ENCODE results near the gene SP100.
"Not testable (repeated sequence)": the region's sequence is repeated elsewhere in the genome, so short reads cannot be mapped to it uniquely, and the experiment has no call there.

The SP100 gene

GRCh38 chr2:230472621-230473018, 56.6 kb downstream of the SP100 start:
- no peak for DNase-seq

DNA sequence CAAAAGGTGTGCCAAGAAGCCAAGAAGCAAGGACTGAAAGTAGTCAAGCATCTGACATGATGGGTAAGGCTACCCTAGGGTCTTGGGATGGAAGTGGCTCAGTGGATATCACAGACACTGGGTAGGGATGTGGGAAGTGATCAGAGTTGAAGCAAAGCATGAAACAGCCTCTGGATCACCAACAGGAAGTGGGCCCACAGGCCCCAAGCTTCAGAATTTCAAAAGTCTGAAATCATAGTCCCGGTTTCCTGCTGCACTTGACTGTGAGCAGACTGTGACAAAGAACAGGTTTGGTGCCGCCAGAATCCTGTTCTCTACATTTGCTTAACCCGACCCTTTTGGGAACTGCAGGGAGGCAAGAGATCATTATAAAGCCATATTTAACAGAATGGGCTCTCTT, 57.4 kb downstream of the SP100 start:
- DNase-seq, result no peak

DNA sequence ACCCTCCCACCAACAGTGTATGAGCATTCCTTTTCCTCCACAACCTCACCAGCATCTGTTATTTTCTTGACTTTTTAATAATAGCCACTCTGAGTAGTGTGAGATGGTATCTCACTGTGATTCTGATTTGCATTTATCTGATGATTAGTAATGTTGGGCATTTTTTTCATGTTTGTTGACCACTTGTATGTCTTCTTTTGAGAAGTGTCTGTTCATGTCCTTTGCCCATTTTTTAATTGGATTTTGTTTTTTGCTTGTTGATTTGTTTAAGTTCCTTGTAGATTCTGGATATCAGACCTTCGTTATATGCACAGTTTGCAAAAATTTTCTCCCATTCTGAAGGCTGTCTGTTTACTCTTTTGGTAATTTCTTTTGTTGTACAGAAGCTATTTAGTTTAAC, 59.1 kb downstream of the SP100 start:
- DNase-seq, result no peak

DNA sequence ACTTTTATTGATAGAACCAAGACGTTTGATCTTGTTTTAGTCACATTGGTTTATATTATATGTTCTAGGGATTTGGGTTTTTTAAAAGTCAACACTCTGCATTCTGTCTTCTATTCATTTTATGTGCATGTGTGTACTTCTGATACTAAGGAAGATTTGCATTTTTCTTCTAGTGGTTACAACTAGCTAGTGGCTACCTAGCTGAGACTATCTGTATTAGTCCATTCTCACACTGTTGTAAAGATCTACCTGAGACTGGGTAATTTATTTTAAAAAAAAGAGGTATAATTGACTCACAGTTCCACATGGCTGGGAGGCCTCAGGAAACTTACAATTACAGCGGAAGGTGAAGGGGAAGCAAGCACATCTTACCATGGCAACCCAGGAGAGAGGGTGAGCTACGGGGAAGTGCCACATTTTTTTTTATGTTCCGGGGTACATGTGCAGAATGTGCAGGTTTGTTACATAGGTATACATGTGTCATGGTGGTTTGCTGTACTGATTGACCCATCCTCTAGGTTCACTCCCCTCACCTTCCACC, 69.9 kb downstream of the SP100 start:
- DNase-seq, result no peak

- not testable (repeated sequence) for DNase-seq
Observed at GRCh38 chr2:230491219-230491618, 75.2 kb downstream of the SP100 start.

DNA sequence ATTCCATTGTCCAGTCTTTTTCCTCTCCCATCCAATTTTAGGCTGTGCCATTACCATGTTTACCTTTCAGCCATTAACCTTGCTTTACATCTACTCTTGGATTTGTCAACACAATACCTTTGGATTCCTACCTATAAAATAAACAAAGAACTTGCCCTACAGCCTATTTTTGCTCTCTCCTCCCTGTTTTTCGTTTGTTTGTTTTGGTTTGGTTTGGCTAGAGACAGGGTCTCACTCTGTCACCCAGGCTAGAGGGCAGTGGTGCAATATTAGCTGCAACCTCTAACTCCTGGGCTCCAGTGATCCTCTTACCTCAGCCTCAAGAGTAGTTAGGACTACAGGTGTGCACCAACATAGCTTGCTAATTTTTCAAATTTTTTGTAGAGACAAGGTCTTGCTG, 76.1 kb downstream of the SP100 start:
- no peak for DNase-seq

DNA sequence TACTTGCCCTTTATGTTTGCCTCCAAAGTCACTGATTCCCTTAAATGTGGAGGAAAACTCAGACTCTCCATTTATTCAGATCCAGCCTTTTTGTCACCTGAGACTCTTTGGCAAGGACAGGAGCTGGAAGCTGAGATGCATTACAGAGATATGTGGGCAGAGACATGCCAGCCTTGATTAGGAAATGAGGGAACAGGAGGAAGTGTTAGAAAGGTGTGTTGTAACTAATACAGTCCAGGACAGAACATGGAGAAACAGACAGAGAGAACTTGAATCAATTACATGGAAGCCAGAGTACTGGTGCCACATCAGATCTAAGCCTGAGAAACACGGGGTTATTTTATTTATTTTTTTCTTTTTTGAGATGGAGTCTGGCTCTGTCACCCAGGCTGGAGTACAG, 79.0 kb downstream of the SP100 start:
- no peak for DNase-seq

DNA sequence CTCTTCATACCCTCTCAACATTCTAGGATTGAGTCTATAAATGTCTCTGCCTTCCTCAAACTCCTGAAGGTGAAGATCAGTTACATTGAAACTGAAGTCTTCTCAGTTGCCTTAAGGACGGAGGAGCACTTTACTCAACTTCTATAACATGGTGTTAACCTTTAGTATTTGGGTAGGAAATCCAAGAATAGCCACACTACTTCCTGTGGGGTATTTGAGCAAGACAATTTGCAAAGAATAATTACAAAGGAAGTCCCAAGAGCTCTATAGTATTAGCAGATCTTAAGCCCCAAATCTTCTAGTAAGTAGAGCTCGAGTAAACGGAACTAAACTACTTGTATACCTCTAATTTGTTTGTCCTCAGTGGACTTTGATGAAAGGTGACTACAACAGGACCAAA, 80.9 kb downstream of the SP100 start:
- DNase-seq, result no peak

DNA sequence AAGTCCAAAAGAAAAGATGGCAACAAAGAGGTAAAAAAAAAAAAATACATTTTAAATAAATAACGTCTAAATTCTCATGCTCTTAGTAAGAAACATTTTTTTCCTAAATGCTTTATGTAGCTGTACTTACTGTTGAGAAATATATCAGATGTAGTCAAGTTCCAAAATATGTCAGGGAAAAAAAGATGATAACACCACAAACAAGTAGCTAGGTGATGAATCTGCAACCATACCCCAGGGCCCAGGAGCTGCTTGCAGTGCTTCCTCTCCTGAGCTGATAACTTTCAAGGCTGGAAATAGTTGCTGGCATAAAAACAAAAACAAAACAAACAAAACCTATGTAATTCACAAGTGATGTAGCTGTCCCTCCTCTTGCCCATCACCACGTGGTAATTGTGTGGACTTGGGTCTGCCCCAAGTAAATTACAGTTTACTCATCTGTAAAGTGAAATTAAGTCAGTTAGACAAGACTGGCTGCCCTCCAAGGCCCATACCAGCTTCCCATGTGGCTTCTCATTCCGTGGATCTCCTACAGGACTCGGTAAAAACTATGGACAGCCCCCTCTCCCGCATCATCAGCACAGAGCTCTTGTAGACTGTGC, 82.6 kb downstream of the SP100 start:
- peak; percentile 3 for DNase-seq

GRCh38 chr2:230502593-230502992, 86.6 kb downstream of the SP100 start:
- DNase-seq, result no peak

GRCh38 chr2:230503798-230504197, 87.8 kb downstream of the SP100 start:
- no peak for DNase-seq

- no peak for DNase-seq
Observed at GRCh38 chr2:230505162-230505561, 89.2 kb downstream of the SP100 start.

GRCh38 chr2:230512955-230513748, 97.2 kb downstream of the SP100 start:
- no peak for DNase-seq

- no peak for DNase-seq
Observed at GRCh38 chr2:230520061-230520874, 104.3 kb downstream of the SP100 start.

DNA sequence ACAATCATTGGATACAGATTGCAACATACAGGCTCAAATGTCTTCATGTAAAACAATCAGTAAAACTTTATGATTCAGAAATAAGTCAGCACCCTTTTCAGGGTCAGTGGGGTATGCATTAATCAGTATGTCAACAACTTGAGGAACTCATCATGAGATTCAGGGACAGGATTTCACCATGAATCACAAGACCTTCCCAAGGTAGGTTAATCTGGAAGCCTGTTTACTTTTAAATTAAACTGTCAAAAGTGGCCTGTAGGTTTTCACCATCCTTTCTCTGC, 104.8 kb downstream of the SP100 start:
- DNase-seq, result no peak

- DNase-seq, result no peak
Observed at GRCh38 chr2:230521386-230521785, 105.4 kb downstream of the SP100 start.

DNA sequence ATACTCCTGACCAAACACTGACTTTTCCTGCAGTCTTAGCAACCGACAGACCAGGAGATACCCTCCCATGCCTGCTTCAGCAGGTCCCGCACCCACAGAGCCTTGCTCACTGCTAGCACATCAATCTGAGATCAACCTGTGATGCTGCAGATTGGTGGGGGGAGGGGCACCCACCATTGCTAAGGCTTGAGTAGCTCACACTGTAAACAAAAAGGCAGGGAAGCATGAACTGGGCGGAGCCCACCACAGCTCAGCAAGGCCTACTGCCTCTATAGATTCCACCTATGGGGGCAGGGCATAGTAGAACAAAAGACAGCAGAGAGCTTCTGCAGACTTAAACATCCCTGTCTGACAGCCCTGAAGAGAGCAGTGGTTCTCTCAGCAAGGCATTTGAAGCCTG, 109.7 kb downstream of the SP100 start:
- DNase-seq, result no peak

DNA sequence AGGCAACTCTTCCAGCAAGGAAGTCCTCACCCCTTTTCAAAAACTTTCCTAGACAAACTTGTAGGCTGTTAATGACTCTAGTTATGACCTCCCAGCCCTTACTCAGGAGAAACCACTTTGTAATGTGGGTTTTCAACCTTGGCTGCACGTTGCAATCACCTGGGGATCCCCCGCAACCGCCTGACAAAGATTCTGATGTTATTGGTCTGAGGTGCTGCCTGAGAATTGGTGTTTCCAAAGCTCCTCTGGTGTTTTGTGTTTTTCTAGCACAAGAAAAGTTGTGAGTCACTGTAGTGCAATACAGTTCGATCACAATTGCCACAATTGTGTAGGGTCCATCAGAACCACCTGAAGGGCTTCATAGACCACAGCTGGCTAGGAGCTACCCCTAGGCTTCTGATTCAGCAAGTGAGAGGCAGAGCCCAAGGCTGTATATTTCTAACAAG, 121.6 kb downstream of the SP100 start:
- DNase-seq, result no peak

- no peak for DNase-seq
Observed at GRCh38 chr2:230540332-230540731, 124.3 kb downstream of the SP100 start.

- no peak for DNase-seq
Observed at GRCh38 chr2:230541934-230542380, 126.0 kb downstream of the SP100 start.

GRCh38 chr2:230542751-230543150, 126.8 kb downstream of the SP100 start:
- DNase-seq, result no peak

DNA sequence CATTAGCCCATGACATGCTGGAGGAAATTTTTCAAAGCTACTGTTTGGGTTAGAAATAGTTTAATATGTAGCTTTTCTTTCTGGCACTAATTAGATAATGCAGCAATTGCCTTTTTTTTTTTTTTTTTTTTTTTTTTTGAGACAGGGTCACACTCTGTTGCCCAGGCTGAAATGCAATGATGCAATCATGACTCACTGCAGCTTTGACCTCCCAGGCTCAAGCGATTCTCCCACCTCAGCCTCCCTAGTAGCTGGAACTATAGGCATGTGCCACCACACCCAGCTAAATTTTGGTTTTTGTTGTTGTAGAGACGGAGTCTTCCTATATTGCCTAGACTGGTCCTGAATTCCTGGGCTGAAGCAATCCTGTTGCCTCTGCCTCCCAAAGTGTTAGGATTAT, 136.2 kb downstream of the SP100 start:
- no peak for DNase-seq

DNA sequence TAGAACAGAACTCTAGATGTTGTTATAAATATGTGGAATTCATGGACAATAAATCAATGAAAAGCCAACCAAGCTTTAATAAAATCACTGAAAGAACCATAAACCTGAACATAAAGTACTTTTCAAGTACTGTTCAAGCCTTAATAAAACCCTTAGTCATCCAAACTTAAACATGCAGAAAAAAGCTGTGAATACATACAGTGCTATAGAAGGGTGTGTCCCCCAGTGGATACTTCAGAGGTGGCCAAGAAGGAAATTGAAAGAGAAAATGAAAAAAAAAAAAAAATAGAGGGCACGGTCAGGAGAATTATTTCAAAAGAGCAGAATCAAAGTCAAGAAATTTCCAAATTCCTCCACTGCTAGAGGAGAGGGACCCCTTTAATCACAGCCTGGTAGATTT, 141.1 kb downstream of the SP100 start:
- no peak for DNase-seq
